Activated CD8-positive, alpha-beta memory T cell treated with anti-CD3 and anti-CD28 coated beads for 4 hours (primary cell): ENCODE data around the gene FARP1.

Experiments used
- DNase-seq, 2 donors: peaks; one replicate each; pipeline ENCODE4 v3.0.0-alpha.2; 2020; ENCODE audit warnings: low read depth in 2 of 2

FARP1 gene

DNA sequence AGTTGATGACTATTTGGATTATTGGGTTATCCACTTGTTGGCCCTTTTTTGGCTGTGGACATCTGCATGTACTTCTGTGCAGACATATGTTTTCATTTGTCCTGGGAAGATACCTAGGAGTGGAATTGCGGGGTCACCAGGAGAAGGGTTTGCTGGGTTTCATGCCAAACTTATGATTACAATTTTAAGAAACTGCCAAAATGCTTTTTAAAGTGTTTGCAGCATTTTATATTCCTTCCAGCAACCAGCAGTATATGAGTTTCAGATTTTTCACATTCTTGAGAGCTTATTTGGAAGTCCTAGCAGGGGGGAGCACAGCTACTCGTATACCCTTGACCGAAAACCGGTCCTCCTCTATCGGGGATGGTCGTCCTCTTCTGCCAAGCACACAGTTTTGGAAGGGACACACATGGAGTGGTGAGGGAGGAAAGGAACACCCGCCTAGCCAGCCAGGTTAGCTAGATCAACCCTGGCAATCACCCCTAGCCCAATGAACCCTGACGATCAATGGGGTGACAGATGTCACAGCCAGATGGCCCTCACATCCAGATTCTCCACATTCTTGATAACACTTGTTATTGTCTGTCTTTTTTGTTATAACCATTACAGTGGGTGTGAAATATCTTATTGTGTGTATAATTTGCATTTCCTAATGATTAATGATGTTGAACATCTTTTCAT is 60.9 kb downstream of the FARP1 start:
- DNase-seq, result no peak

DNA sequence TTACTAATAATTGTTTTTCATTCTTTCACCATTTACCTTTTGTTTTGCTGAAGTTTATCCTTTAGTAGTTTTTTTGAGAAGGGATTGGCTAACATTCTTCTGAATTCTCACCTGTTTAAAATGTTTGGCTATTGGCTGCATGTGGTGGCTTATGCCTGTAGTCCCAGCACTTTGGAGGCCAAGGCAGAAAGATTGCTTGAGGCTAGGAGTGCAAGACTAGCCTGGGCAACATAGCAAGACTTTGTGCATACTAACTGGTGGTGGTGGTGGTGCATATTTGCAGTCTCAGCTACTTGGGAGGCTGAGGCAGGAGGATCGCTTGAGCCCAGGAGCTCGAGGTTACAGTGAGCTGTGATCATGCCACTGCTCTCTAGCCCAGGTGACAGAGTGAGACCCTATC is 61.7 kb downstream of the FARP1 start:
- DNase-seq, result no peak

DNA sequence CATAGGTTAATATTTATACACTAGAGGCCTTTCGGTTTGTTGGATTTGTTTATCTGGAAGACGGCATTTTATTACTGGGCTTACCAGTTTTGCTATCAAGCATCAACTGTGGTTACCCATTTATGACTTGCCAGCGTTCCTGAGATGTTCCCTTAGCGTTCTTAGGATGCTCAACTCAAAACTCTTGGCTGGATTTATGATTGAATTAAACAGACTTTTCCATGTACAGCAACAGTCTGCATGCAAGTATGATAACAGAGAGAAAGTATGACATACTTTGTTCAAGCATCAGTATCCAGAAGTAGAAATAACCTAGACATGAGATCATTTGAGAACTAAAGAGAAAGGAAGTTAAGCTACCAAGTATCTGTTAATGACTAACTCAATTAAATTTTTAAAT is 64.1 kb downstream of the FARP1 start:
- no peak for DNase-seq

DNA sequence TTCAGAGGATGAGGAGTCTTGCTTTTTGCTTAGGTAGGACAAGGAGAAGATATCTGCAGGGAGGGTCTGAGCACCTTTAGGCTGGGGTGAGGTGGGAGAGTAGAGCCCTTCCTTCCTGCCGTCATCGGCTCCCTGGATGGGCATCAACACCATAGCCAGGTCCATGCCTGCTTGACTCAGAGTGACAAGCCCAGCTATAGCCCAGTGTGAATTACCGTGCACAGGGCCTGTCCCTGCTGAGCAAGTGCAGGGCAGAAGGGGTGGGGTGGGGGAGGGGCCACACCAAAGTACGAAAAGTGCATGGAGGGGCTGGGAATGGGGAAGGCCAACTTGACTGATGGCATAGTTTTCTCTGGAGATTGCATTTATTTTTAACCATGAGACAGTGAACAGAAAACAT is 64.5 kb downstream of the FARP1 start:
- no peak for DNase-seq

DNA sequence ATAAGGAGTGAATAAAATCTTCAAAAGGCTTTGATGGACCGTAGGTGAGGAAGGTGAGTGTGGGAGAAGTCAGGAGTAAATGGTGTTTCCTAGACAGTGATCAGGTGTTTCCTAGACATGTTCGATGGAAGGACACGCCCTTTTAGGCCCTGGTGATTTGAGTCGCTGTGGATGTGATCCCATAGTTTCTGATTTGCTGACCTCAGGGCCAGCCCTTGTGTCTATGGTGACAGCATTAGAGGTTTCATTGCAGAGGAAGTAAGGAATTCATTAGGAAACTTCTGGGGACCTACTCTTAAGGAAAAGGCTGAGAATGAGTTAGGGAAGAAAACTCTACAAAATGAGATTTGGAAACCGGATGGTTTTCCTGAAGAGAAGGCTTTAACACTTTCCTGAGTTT is 65.7 kb downstream of the FARP1 start:
- no peak for DNase-seq

DNA sequence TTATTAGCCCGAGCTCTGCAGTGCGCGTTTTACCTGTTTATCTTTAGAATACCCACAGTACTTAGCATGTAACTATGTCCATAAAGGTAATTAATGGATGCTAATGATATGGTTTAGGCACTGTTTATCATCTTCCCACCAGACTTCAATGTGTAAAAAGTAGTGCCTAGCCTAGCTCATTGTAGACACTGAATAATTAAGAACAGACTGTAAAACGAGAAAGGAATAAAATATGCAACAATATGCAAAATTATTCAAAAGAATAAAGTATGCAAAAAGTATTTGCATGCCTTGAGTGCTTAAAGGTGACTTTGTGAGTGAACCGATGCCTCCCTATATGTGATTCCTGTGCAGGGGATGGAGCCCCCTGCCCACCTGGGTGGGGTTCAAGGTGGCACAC is 69.9 kb downstream of the FARP1 start:
- no peak for DNase-seq

DNA sequence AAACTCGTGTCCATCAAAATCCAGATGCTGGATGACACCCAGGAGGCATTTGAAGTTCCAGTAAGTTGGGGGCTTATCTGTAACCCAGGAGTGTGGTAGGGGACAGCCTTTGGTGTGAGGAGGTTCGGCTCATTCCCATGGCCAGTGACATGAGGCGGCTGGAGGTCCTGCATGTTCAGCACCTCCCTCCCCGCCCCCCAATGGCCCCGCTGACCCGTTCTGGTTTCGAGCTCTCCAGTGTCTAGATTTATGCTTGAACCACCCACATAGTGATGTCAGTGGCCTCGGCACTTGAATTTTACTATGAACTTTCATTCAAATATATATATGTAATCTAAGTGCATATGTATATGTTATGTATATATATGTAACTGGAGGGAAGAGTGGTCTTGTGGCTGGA is 70.5 kb downstream of the FARP1 start:
- DNase-seq, result no peak

DNA sequence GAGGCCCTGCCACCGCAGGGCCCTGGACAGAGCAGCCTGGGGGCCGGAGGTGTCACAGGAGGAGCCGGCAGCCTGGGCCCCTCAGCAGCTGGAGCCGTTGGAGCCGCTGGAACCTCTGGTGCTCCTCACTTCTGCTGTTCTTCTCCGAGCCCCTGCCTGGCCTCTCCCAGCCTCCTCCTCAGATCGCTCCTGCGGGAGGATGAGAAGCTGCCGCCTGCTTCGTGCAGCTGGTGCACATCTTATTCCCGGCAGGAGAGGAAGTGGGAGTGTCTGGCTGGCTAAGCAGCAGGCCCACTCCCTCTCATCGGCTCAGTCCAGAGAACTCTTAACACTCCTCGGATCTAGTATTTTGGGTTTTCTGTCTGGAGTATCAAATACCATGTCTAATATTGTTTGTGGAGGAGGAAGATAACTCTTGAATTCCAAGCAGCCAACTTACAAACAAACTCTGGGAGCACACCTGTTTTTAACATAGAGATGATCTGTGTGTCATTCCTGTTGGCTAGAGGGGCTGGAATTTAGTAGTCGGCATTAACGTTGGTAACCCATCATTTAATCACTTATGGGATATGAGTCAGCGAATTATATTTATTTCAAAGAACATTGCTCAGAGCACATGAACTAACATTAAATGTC is 71.2 kb downstream of the FARP1 start:
- no peak for DNase-seq

DNA sequence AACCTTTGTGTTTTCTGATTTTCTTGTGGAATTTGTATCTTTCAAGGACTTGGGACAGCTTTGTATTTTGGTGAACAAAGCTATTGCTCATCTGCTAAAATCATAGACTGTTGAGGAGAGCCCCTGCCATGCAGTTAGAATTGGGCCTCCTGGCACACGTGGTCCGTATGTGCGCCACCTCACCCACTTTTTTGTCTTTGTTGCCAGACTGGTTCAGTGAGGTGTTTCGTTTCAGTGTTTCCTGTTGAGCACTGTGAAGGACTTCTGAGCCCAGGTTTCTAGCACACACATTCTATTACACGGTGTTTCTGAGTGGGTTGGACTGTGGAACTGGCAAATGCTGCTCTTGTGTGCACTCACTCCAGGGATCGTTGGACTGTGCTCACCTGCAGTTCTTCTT is 71.8 kb downstream of the FARP1 start:
- DNase-seq, result no peak

DNA sequence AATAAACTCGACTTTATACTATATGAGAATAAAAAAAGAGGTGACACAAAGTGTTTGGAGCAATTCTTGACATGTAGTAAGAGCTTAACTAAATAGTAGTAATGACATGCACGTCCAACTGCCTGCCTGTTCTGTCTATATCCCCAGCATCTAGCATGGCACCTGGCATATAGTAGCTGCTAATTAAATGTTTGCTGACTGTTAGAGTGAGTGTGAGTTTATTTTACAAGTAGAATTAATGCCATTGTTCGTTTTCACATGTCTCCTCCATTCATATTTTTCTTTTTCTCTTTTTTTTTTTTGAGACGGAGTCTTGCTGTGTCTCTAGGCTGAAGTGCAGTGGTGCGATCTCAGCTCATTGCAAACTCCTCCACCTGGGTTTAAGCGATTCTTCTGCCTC is 72.6 kb downstream of the FARP1 start:
- no peak for DNase-seq

DNA sequence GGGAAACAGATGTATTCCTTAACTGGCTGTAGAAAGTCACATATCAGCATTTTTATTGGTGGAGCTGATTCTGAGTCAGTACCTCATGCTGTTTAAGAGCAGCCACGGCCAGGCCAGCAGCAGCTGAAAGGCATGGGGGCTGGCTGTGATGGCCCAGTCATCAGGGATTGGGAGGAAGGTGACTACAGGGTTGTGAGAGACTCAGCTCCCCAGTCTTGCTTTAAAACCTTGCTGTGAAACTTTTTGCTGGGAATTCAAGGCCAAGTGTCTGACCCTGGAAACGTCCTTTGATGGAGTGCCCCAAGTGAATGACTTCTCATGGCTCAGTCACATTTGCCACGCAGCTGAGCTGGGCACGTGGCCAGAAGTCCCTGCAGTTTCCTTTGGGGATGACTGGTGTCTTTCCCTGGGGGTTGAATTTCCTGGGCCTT is 73.3 kb downstream of the FARP1 start:
- no peak for DNase-seq

DNA sequence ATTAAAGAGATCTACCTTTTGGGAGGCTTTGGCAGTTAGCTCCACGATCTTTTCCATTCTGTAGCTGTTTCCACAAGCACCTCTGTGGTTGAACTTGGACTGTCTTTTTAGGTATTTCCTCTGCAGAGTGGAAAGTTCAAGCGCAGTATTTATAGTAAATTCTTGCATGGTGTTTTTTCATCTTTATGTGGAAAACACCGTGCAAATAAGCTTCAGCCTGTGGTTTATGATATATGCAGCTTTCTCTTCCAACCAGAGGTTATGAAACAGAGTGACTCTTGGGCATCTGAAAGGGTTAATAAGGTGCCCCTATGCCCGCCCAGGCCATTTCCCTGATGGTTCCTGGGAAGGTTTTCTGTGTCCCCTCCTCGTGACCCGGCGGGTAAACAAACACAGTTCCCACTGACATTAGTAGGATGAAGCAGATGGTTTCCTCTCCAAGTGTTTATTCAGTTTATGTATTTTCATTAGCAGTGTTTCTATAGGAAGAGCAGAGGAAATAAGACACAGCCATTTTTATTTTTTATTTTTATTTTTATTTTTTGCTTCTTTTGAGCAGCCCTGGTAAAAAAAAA is 73.9 kb downstream of the FARP1 start:
- no peak for DNase-seq

DNA sequence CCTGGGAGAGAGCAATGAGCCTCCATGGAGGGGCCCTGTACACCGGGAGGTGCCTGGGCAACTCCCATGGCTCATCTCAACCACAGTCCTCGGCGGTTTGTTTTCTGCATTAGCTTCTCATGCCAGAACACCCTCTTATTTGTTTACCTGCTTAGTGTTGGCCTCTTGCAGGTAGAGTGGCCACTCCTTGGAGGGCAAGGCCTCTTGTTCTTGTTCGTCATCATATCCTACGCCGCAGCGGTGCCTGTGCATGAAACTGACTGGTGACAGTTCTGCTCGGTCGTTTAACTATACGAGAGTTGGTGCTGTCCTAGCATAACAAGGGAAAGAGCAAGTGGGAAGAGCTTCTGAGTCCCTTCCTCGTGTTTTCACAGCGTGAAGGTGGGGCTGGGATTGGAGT is 74.7 kb downstream of the FARP1 start:
- DNase-seq, result no peak

DNA sequence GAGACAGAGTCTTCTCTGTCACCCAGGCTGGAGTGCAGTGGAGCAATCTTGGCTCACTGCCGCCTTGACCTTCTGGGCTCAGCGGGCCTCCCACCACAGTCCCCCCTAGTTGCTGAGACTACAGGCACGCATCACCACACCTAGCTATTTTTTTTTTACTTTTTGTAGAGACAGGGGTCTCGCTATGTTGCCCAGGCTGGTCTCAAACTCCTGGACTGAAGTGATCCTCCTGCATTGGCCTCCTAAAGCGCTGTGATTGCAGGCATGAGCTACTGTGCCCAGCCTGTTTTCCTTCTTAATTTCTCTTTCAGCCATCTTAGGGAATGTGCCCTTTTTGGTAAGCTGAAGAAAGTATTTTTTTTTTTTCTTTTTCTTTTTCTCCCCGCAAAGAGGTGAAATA is 76.8 kb downstream of the FARP1 start:
- no peak for DNase-seq

DNA sequence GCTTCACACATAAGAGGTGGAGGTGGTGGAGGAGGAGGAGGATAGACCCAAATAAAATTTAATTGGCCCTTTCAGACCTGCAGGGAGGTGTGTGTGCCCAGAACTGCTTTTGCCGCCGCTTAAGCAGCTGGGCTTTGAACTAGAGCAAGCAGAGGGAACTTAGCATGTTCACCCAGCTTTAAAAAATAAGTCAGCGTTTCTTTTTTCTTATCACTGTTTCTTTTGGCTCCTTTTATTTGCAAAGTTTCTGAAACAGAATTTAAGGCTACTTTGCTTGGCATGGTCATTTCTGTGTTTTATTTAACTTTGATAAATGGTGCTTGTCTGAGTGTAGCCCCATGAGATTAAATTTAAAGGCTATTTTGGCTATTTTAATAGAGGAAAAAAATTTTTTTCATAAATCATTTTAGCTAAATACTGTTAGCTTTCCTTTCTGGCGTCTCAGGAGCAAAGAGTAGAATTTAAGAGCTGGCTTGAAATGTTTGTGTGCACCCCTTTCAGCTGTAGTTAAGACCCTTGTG is 77.4 kb downstream of the FARP1 start:
- DNase-seq, result no peak

DNA sequence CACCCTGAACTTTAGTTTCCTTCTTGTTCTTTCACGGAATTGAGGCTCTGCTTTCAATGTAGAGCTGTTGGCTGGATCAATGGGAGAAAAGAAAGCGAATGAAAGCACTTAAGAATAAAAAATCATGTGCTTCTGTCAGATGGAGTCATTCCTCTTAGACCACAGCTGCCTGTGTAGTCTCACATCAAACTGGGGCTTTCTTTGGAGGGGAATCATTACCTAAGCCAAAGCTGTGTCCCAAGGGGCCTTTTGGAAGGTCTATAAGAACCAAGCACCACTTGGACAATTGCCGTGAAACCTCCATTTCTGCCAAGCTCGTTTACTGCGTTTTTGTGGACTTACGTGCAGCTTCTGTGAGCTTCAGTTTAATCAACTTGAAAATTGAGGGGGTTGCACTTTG is 78.3 kb downstream of the FARP1 start:
- DNase-seq, result no peak

DNA sequence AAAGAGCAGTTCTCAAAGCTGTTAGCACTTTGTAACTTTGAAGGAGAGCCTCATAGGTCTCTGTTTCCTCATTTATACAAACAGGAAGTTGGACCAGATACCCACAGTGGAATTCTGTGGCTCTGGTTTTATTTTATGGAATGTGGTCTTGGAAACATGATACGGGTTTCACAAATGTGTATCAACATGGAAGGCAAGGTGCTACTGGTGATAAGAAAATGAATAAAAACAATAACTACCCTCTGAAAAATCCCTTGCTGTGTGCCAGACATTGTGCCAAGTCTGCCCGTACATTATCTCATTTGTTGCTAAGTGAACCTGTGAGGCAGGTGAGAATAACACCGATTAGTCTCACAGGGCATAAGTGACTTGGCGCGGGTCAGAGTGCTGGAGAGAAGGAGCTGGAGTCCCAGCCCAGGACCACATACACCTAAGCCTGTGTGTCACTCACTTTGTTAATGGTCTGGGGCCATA is 79.2 kb downstream of the FARP1 start:
- no peak for DNase-seq

DNA sequence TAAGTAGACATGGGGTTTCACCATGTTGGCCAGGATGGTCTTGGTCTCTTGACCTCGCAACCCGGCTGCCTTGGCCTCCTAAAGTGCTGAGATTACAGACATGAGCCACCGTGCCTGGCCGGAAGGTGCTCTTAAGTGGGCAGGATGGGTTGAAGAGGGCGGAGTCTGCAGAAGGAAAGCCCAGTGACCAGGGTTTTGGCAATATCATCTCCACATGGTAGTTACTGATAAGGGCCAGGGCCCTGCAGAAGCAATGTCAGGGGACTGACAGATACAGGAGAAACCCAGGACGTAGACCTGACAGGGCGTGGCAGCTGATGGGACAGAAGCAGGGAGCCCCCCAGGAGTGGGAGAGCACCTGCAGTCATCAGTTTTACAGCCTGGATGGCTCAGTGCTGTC is 79.9 kb downstream of the FARP1 start:
- DNase-seq, result no peak

DNA sequence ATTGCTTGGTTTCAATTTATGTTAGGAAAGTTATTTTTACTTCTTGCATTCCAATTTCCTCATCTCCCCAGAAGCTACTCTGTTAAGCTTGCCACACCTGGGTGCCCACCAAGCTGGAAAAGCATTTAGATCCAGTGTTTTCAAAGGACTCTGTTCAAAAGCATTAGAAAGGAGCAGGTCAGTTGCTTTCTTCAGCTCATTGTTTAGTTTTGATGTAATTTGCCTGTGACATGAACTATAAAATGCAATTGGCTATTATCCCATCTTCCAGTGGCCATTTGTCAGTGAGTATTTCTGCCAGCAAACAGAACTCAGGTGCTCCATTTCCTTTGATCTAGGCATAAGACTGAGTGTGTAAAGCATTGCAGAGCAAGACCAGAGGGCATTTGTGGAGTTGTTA is 80.8 kb downstream of the FARP1 start:
- DNase-seq, result no peak

DNA sequence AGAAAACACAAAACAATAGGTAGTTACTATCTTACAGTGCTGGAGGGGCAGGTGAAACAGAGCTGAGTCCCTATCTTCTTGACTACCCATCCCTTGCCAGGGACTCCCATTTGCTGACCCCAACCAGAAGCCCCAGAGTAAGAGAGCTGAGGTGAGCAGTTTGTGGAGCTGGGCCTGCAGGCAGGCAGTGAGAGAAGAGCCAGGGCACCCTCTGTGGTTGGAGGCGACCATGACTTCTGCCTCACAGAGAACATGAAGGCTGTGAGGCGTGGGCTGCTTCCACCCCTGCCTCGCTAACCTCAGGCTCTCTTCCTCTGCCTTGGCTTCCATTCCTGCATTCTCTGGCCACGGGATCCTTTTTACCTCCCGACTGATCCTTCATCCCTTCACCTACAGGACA is 81.7 kb downstream of the FARP1 start:
- no peak for DNase-seq

DNA sequence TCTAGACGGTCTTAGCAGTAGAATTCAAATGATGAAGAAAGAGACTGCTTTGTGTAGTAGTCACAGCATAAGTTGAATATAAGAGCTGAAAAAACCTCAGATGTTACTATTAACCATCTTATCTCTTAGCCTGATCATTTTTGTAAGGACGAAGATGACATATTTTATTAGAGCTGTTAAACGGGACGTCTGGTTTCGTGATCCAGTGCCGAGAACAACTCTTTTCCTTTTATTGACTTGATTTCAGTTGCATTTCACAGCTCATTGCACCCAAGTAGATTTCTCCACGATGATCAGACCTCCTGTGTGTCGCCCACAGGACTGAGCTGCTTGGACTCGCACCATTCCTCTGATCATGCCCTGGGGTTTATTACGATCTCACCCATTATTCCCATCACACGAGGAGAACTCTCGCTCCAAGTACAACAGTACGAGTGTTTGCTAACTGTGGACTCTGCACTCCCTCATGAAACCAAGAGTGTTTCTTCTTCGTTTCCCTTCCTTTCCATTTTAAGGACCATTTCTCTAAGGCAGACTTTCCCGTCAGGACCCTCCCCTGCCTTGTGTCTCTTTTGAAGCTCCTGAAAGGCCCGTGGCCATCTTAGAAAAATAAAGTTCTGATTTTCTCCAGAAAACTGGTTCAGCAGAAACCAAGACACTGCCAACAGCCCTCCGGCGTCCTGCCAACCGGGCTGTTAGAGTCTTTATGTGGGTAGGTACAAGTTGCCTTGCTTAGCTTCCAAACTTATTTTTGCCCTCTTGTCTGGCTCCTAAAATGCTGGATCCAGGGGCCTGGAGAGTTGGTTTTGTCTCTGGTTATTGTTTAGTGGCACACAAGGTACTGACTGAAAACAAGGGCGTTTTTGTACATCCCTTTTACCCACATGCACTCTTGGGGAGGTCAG is 82.4 kb downstream of the FARP1 start:
- no peak for DNase-seq

DNA sequence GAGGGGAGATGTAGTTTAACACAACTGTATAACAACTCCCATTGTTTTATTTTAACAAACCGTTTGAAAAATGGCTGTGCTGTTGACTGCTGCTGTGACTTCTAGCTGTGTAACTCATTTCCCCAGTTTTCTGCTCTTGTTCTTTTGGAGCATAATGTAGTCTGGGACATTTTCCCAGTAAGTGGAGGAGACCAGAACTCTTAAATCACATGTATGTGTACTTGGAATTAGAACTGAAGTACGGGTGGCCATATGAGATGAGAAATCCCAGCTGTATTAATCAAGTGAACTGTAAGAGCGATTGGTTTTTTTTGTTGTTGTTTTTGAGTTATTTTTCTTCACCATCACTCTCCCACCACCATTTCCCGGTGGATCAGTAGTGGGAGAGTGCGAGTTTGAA is 83.6 kb downstream of the FARP1 start:
- DNase-seq, result no peak
